ENCODE measurements around the gene CKS2. TPM values are rescaled to one million over a fixed set of nuclear protein-coding genes. Genes with fewer than 3 reads are reported as not detected.

Gene CKS2
- total and polyA plus RNA-seq, 2 of the 8 experiments (the other 6 are each of a cell fraction or from before 2014, with no cell fraction given): 337 to 689 TPM

DNA sequence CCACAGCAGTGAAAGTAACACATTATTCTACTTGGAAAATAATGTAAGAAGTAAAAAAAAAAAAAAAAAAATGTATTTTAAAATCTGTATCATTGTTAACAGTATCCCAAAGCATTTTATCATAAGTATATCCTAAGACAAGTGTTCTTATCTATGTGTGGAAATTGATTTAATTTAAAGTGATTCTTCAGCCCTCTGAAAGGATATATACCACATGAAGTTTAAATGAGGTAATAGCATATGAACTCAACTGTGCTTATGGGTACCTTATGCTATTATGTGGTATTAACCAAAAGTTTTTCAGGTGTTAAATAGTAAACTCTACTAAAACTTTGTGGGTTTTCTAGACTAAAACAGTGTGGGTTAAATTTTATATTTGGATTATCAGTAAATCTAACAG is 4.5 kb downstream of the CKS2 start:
- Histone ChIP-seq H3K4me2 (ENCODE audit: insufficient read depth in 1 of 2, low read depth in 2 of 2, low read length in 2 of 2) (no peak overlapping the region), H3K27me3 (replicated peaks in 1 of 4; ENCODE audit: control insufficient read depth in 3 of 4, extremely low read depth in 1 of 4, insufficient read depth in 3 of 4, low read length in 3 of 4) (no peaks in the 10 kb centered on the region), H3K4me1 (replicated peaks in 1 of 4; ENCODE audit: control insufficient read depth in 3 of 4, insufficient read depth in 4 of 4, low read length in 3 of 4) (peaks cover 0 to 8% (median 3%) of the 10 kb centered on the region in 4 experiments; a peak in 3 of 7 replicates), H3K18ac (ENCODE audit: extremely low read depth, low read length) (no peak overlapping the region), H3K79me1 (ENCODE audit: low read depth, low read length) (no peaks in the 10 kb centered on the region; the same call in 1 of the 2 replicates), H3K9ac (replicated peaks in 1 of 4; ENCODE audit: extremely low read depth in 1 of 4, low read depth in 3 of 4, low read length in 3 of 4) (no peak overlapping the region), H3K27ac (ENCODE audit: low read depth, low read length) (no peak overlapping the region), H3K56ac (replicated peaks; ENCODE audit: insufficient read length, low read depth, low read length) (no peak overlapping the region), H3K36me3 (ENCODE audit: control insufficient read depth in 2 of 4, insufficient read depth in 4 of 4, low read length in 3 of 4) (peaks cover 6 to 47% (median 25%) of the 10 kb centered on the region in 4 experiments), H3K14ac (ENCODE audit: insufficient read length) (no peak overlapping the region), H2AFZ (ENCODE audit: low read length) (no peak overlapping the region), H2BK15ac (ENCODE audit: low read length) (no peak overlapping the region), H2BK20ac (ENCODE audit: low read length) (no peak overlapping the region), H3K4ac (replicated peaks; ENCODE audit: insufficient read length, low read depth, low read length) (no peak overlapping the region), H4K20me1 (replicated peaks in 1 of 2; ENCODE audit: control insufficient read depth in 1 of 2, insufficient read depth in 2 of 2, low read length in 2 of 2) (peaks cover 17 to 24% of the 10 kb centered on the region in 2 experiments), H2AK5ac (ENCODE audit: low read depth, low read length) (no peak overlapping the region), H3K79me2 (ENCODE audit: control insufficient read depth in 1 of 2, insufficient read depth in 2 of 2, low read length in 2 of 2) (peaks cover 43 to 77% of the 10 kb centered on the region in 2 experiments), H4K91ac (replicated peaks; ENCODE audit: insufficient read length, low read length) (no peak overlapping the region), H2BK12ac (ENCODE audit: low read depth, low read length) (no peak overlapping the region), H4K5ac (ENCODE audit: insufficient read length, low read depth, low read length) (no peak overlapping the region), H3K23me2 (ENCODE audit: low read depth, low read length) (peaks cover 2% of the 10 kb centered on the region; the same call in 1 of the 2 replicates), H4K8ac (ENCODE audit: extremely low read depth, insufficient read depth, low read length) (no peak overlapping the region), H2BK120ac (replicated peaks; ENCODE audit: low read depth, low read length) (no peak overlapping the region), H3K9me3 (ENCODE audit: insufficient read depth in 2 of 2, low read depth in 1 of 2, low read length in 1 of 2) (no peaks in the 10 kb centered on the region), H3K4me3 (ENCODE audit: extremely low read depth in 1 of 4, insufficient read depth in 2 of 4, low read depth in 3 of 4, low read length in 4 of 4) (no peak overlapping the region), H2BK5ac (ENCODE audit: low read depth, low read length) (no peak overlapping the region), H3K23ac (ENCODE audit: insufficient read length) (no peak overlapping the region)
- FAIRE-seq (no peak), DNase-seq (ENCODE audit: low read depth in 1 of 2, low spot score in 2 of 2) (no peak)
- CTCF ChIA-PET (ENCODE audit: partially characterized antibody): no interaction called here
- POLR2A ChIA-PET (ENCODE audit: partially characterized antibody): interaction anchor here (0.9 to 3.2 kb wide), 2 partner anchors 9 to 10 kb away, joined by 3 to 19 read pairs; no protein-coding TSS in a partner anchor
- no peak for TF ChIP-seq RAD21 (IDR thresholded peaks at IDR 0.05 in 1 of 2, conservative IDR thresholded peaks at IDR 0.05 in 1 of 2; ENCODE audit: low read depth in 2 of 2, low read length in 2 of 2)
- no peak for TF ChIP-seq FOSL1 (IDR thresholded peaks at IDR 0.05; ENCODE audit: insufficient read depth, low read depth, low read length)
- TF ChIP-seq CBX8 (IDR thresholded peaks at IDR 0.05; ENCODE audit: borderline replicate concordance, low read depth, low read length): no peak
- no peak for TF ChIP-seq POLR2A (IDR thresholded peaks at IDR 0.05; ENCODE audit: control extremely low read depth in 1 of 2, low read depth in 2 of 2, low read length in 2 of 2)
- TF ChIP-seq HDAC2 (IDR thresholded peaks at IDR 0.05; ENCODE audit: borderline replicate concordance in 1 of 2, low read depth in 2 of 2, low read length in 2 of 2): no peak
- no peak for TF ChIP-seq RXRA (IDR thresholded peaks at IDR 0.05; ENCODE audit: insufficient read depth, low read depth, low read length)
- no peak for TF ChIP-seq MAFK (IDR thresholded peaks at IDR 0.05; ENCODE audit: low read depth, low read length)
- no peak for TF ChIP-seq POLR2AphosphoS5 (IDR thresholded peaks at IDR 0.05; ENCODE audit: low read depth, low read length)
- TF ChIP-seq, protein P1, sequence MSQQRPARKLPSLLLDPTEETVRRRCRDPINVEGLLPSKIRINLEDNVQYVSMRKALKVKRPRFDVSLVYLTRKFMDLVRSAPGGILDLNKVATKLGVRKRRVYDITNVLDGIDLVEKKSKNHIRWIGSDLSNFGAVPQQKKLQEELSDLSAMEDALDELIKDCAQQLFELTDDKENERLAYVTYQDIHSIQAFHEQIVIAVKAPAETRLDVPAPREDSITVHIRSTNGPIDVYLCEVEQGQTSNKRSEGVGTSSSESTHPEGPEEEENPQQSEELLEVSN (IDR thresholded peaks at IDR 0.05): no peak
- TF ChIP-seq GTF2F1 (IDR thresholded peaks at IDR 0.05; ENCODE audit: borderline replicate concordance, low read depth, low read length): no peak
- no peak for TF ChIP-seq BCL11A (IDR thresholded peaks at IDR 0.05; ENCODE audit: low read depth in 2 of 2, low read length in 2 of 2)
- TF ChIP-seq SP4 (IDR thresholded peaks at IDR 0.05; ENCODE audit: low read length): no peak
- TF ChIP-seq SP1 (IDR thresholded peaks at IDR 0.05; ENCODE audit: low read depth, low read length): no peak

Measured in H1 (cell line).